ENCODE results near the gene MARS1.
A peak's percentile ranks its signal among the peaks of the same experiment; 100 is the strongest.
"Not testable (repeated sequence)": the region's sequence is repeated elsewhere in the genome, so short reads cannot be mapped to it uniquely, and the experiment has no call there.

The MARS1 gene

GRCh38 chr12:57487597-57488401 is at the start of gene MARS1:
Gene MARS1, plus strand, starts transcription at chr12:57488068. Its CDS starts 23 bp downstream, at chr12:57488091.
- TF ChIP-seq CTCF (IDR thresholded peaks at IDR 0.05), result peak; percentile 56
- TF ChIP-seq ZFX (IDR thresholded peaks at IDR 0.05; ENCODE audit: borderline replicate concordance), result no peak
- H3K27ac ChIP-seq, result peak within 1 kb of the TSS; percentile 76

DNA sequence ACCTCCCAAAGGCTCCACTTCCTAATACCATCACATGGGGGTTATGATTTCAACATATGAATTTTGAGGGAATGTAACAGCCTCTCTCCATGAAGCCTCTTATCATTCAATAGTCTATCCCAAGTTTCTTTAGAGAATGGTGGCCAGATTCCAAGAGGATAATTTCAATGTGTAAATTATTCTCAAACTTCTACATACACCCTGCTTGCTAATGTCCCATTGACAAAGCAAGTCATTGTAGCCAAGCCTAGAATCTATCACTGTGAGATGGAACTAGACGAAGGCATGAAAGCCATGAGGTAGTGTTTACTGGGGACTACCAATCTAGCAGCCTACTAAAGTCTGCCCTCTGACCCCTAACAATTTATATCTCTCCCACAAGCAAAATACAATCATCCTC is 49.5 kb upstream of the MARS1 start:
- H3K27ac ChIP-seq, result no peak overlapping the region
- TF ChIP-seq CTCF (IDR thresholded peaks at IDR 0.05), result no peak

GRCh38 chr12:57439762-57440266 is 48.1 kb upstream of the MARS1 start:
- no peak overlapping the region for H3K27ac ChIP-seq

DNA sequence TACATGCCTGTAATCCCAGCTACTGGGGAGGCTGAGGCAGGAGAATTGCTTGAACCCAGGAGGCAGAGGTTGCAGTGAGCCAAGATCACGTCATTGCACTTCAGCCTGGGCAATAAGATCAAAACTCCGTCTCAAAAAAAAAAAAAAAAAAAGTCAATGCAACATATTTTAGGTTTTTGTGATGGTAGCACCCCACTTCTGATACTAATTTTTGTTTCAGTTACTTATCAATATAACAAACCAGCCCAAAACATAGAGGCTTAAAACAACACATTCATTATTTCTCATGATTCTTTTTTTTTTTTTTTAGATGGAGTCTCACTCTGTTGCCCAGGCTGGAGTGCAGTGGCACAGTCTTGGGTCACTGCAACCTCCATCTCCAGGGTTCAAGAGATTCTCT is 46.5 kb upstream of the MARS1 start:
- H3K27ac ChIP-seq, result not testable (repeated sequence)

More at GRCh38 chr12:57439762-57440266, 48.1 kb upstream of the MARS1 start:
- TF ChIP-seq ZFX (IDR thresholded peaks at IDR 0.05; ENCODE audit: borderline replicate concordance) (no peak), CTCF (IDR thresholded peaks at IDR 0.05) (no peak)

DNA sequence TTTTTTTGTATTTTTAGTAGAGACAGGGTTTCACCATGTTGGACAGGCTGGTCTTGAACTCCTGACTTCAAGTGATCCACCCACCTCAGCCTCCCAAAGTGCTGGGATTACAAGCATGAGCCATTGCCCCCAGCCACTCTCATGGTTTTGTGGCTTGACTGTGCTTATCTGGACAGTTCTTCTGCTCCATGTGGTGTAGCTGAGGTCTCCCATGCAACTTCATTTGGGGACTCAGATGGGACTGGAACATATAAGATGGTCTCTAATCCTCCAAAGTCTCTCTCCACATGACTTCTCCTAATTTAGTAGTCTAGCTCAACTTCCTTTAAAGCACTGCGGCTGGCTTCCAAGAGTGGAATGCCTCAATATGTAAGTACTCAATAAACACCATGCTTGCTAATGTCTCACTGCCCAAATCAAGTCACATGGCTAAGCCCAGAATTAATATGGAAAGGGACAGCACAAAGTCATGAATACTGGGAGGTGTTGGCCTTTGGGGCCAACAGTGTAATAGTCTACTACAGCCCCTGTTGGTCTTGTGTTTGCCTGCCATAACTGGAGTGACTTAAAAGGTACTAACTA is 45.9 kb upstream of the MARS1 start:
- no peak for TF ChIP-seq ZFX (IDR thresholded peaks at IDR 0.05; ENCODE audit: borderline replicate concordance)
- TF ChIP-seq CTCF (IDR thresholded peaks at IDR 0.05), result no peak

DNA sequence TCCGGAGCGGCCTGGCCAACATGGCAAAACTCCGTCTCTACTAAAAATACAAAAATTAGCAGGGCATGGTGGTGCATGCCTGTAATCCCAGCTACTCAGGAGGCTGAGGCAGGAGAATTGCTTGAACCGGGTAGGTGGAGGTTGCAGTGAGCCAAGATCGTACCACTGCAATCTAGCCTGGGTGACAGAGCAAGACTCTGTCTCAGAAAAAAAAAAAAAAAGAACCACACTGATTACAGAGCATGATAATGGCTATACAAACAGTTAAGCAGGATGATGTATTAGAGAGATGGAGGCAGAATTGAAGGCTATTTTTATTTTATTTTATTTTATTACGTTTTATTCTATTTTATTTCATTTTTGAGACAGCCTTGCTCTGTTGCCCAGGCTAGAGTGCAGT is 43.5 kb upstream of the MARS1 start:
- H3K27ac ChIP-seq, result not testable (repeated sequence)

More for the DNA sequence above, 45.9 kb upstream of the MARS1 start:
- H3K27ac ChIP-seq, result no peak overlapping the region

- no peak overlapping the region for H3K27ac ChIP-seq
- TF ChIP-seq ZFX (IDR thresholded peaks at IDR 0.05; ENCODE audit: borderline replicate concordance) (no peak), CTCF (IDR thresholded peaks at IDR 0.05) (no peak)
Measured at GRCh38 chr12:57444744-57445143, 43.1 kb upstream of the MARS1 start.

DNA sequence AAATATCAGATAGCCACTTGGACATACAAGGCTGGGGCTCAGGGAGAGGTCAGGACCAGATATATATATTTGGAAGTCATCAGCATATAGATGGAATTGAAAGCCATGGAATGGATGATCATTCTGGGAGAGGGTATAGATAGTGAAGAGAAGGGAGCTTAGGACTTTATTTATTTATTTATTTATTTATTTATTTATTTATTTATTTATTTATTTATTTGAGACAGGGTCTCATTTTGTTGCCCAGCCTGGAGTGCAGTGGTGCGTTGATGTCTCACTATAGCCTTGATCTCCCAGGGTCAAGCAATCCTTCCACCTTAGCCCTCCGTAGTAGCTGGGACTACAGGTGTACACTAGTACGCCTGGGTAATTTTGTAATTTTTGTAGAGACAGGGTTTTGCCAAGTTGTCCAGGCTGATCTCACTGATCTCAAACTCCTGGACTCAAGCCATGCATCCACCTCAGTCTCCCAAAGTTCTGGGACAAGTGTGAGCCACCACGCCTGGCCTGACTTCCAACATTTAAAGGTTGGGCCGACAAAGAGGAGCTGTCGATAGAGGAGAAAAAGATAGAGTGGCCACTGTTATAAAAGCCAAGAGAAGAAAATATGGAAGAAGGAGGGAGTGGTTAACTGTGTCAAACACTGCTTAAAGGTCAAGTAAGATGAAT is 41.4 kb upstream of the MARS1 start:
- H3K27ac ChIP-seq, result no peak overlapping the region
- TF ChIP-seq ZFX (IDR thresholded peaks at IDR 0.05; ENCODE audit: borderline replicate concordance) (no peak), CTCF (IDR thresholded peaks at IDR 0.05) (no peak)

Data from 22Rv1 (cell line).